GM19468 (cell line): ENCODE results near the gene NCBP2.
A peak's percentile ranks its signal among the peaks of the same experiment; 100 is the strongest.

Experiments
- ATAC-seq: cut with Tn5 transposase; IDR thresholded peaks from one replicate; pipeline ENCODE4 v1.9.1; 2021; ENCODE audit warnings: mild to moderate bottlenecking, moderate library complexity, moderate number of reproducible peaks; ENCODE audit not compliant: unreplicated experiment; ENCODE audit errors: extremely low read depth

NCBP2 gene

DNA sequence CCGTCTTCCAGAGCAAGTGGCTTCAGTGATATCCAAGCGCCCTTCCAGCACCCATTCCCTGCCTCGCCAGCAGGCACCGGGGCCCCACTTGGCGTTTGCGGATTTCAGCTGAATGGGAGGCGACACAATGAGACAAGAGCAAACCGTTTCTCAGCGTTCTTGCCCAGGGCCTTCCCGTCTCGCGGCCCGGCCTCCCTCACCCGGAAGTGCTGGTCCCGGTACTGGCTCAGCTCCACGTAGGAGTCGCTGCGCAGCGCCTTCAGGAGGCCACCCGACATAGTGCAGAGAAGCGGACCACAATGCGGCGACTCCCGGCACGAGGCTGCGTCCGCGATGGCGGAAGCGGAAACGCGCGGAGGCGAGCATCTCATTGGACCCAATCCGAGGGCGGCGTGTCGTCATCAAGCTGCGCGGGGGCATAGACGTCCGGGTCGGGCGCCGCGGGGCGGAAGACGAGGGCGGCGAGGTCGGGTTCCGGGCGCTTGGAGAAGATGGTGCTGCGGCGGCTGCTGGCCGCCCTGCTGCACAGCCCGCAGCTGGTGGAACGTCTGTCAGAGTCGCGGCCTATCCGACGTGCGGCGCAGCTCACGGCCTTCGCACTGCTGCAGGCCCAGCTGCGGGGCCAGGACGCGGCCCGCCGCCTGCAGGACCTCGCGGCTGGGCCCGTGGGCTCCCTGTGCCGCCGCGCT lies at the start of gene NCBP2:
Gene NCBP2, minus strand, starts transcription at position 303 of the 689 bp plus-strand sequence. Its CDS starts 25 bp downstream, at position 278.
- peak; percentile 90 for ATAC-seq

DNA sequence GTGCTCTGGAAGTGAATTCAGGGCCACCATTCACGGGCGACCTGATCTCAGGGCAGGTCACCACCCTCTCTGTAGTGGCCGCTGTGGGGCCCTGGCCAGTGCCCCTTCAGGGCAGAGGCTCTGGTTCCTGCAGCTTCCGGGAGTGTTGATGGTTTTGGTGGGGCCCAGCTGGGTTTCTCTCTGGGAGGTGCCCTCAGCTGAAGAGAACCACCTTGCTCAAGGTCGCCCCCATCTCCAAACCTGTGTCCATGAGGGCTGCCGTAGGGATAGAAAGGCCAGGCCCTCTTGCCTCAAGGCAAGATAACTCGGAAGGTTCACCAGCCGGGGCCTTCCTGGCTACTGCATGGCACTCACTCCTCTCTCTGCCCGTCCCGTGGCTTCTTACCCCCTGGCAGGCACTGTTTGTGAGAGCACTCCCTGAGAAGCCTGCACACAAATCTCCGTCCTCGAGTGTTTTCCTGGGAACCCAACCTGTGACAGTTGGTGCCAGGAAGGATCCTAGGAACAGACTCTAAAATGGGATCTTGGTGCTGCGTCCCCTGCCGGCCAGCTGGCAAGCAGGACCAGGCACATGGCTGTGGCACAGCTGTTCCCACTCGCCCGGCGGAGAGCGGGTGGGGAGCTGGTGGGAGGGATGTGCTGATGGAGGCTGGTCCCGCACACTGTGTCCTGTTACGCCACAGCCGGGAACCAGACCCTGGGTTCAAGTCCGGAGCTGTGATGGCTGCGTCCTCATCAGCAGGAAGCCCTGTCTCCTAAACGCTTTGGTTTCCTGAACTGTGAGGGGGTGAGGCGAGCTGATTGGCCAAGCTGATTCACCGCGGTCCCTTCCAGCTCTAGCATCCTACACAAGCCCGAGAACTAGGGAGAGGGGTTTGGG lies 49.5 kb upstream of the NCBP2 start:
- no peak for ATAC-seq

- no peak for ATAC-seq
Observed at GRCh38 chr3:196990601-196991007, 48.3 kb upstream of the NCBP2 start.

- ATAC-seq: no peak
Observed at GRCh38 chr3:196989721-196990262, 47.5 kb upstream of the NCBP2 start.

- ATAC-seq: no peak
Observed at GRCh38 chr3:196988241-196989029, 46.1 kb upstream of the NCBP2 start.

DNA sequence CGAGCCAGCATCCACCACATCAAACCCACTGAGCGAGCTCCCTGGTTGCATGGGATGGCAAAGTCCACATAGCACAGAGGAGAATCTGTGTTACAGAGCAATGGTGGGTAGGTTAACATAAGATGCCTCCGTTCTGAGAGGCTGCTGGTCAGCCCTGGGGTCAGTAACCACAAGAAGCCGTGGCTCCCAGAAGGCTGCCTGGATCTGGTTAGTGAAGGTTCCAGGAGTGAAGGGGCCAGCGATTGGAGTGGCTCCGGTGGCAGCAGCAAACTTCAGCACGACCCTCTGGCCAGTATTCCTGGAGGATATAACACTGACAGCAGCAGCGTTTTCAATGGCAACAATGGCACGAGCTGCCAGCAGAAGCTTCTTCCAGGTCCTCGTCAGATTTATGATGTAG lies 44.7 kb upstream of the NCBP2 start:
- ATAC-seq: no peak

DNA sequence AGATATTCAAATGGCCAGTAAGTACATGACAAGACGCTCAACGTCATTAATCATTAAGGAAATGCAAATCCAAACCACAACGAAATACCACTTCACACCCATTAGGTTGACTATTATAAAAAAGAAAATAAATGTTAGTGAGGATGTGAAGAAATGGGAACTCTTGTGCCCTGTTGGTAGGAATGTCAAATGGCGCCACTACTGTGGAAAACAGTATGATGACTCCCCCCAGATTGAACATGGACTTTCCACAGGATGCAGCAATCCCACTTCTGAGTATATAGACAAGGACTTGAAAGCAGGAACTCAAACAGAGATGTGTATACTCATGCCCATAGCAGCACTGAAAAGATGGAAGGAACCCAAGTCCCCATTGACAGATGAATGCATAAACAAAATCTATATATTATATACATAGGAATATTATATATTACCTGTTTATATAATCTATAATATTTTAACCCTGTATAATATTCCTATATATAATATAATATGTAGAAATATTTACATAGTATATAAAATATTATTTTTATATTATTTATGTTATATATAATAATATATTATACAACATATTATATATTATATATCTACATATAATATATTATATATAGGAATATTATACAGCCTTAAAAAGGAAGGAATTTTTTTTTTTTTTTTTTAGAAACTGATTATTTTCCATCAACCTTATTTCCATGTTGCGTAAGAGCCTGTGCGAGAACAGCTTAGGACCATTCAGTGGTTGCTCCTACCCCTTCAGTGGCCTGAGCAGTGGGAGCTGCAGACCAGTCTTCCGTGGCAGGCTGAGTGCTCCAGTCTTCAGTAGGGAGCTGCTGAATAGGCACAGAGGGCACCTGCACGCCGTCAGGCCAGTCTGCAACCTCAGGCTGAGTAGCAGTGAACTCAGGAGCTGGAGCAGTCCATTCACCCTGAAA lies 43.9 kb upstream of the NCBP2 start:
- ATAC-seq: no peak

GRCh38 chr3:196985298-196985697 lies 43.0 kb upstream of the NCBP2 start:
- ATAC-seq: no peak

GRCh38 chr3:196983186-196983585 lies 40.9 kb upstream of the NCBP2 start:
- no peak for ATAC-seq

DNA sequence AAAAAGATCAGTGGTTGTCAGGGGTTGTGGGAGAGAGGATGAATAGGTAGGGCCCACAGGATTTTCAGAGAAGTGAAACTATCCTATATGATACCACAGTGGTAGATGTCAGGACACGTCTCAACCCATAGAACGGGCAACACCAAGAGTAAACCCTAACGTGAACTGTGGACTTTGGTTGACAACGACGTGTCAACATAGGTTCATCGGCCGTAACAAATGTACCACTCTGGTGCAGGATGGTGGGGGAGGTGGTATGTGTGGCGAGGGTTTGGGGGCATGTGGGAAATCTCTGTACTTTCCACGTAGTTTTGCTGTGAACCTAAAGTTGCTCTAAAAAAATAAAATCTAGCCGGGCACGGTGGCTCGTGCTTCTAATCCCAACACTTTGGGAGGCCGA lies 39.3 kb upstream of the NCBP2 start:
- ATAC-seq: no peak

GRCh38 chr3:196979545-196979944 lies 37.2 kb upstream of the NCBP2 start:
- no peak for ATAC-seq

- ATAC-seq: no peak
Observed at GRCh38 chr3:196976941-196977340, 34.6 kb upstream of the NCBP2 start.

- no peak for ATAC-seq
Observed at GRCh38 chr3:196975349-196975748, 33.0 kb upstream of the NCBP2 start.

- no peak for ATAC-seq
Observed at GRCh38 chr3:196974661-196975060, 32.3 kb upstream of the NCBP2 start.

- no peak for ATAC-seq
Observed at GRCh38 chr3:196971094-196971698, 28.9 kb upstream of the NCBP2 start.

- no peak for ATAC-seq
Observed at GRCh38 chr3:196970547-196971093, 28.3 kb upstream of the NCBP2 start.

- no peak for ATAC-seq
Observed at GRCh38 chr3:196969660-196970546, 27.6 kb upstream of the NCBP2 start.
